HepG2 (cell line): ENCODE results near the gene LSM2. TPM values are rescaled to one million over a fixed set of nuclear protein-coding genes. Genes with fewer than 3 reads are reported as not detected.

Experiments used
- ATF3 ChIP-seq: sonication (generic); formaldehyde crosslinking; IDR thresholded peaks from 2 replicates; pipeline ENCODE4 v1.4.0; 2020; ENCODE audit warnings: missing genetic modification reagents
- ATF7 ChIP-seq, 2 experiments: fragments of 450-650 bp in 1 of 2; sonication (generic) in 1 of 2; formaldehyde crosslinking in 1 of 2; IDR thresholded peaks; 2 replicates each; pipeline versions ENCODE4 v1.4.0 to v1.6.1; 2016 to 2020; ENCODE audit warnings: antibody characterized with exemption in 1 of 2, mild to moderate bottlenecking in 1 of 2, missing genetic modification reagents in 1 of 2
- DPF2 ChIP-seq: sonication (generic); formaldehyde crosslinking; IDR thresholded peaks from 2 replicates; pipeline ENCODE4 v1.4.0; 2020; ENCODE audit warnings: mild to moderate bottlenecking, low read depth, missing genetic modification reagents, borderline replicate concordance
- ELF4 ChIP-seq: sonication (generic); formaldehyde crosslinking; IDR thresholded peaks from 2 replicates; pipeline ENCODE4 v1.5.0; 2020; ENCODE audit warnings: missing genetic modification reagents, mild to moderate bottlenecking, moderate library complexity, borderline replicate concordance
- ELK4 ChIP-seq: sonication (generic); formaldehyde crosslinking; IDR thresholded peaks from 2 replicates; pipeline ENCODE4 v1.9.0; 2021; ENCODE audit warnings: missing genetic modification reagents, borderline replicate concordance
- ESRRA ChIP-seq: sonication (generic); formaldehyde crosslinking; IDR thresholded peaks from 2 replicates; pipeline ENCODE4 v1.5.1; 2020; ENCODE audit warnings: mild to moderate bottlenecking, low read depth, missing genetic modification reagents
- FLYWCH1 ChIP-seq: sonication (generic); formaldehyde crosslinking; IDR thresholded peaks from 2 replicates; pipeline ENCODE4 v1.8.1; 2023; ENCODE audit warnings: mild to moderate bottlenecking, missing genetic modification reagents
- FOSL1 ChIP-seq: sonication (generic); formaldehyde crosslinking; IDR thresholded peaks from 2 replicates; pipeline ENCODE4 v1.9.0; 2021; ENCODE audit warnings: missing genetic modification reagents, borderline replicate concordance
- GTF3A ChIP-seq: sonication (generic); formaldehyde crosslinking; conservative IDR thresholded peaks from 2 replicates; pipeline ENCODE4 v1.4.0; 2020; ENCODE audit warnings: mild to moderate bottlenecking, missing genetic modification reagents
- HDAC2 ChIP-seq: sonication (generic); formaldehyde crosslinking; IDR thresholded peaks from 2 replicates; pipeline ENCODE4 v1.4.0; 2020; ENCODE audit warnings: missing genetic modification reagents
- HNRNPL ChIP-seq: fragments of 200-400 bp; formaldehyde crosslinking; IDR thresholded peaks from 2 replicates; pipeline ENCODE4 v1.6.1; 2017; ENCODE audit warnings: mild to moderate bottlenecking, low read depth, low read length
- IKZF4 ChIP-seq: sonication (generic); formaldehyde crosslinking; IDR thresholded peaks from 2 replicates; pipeline ENCODE4 v1.5.1; 2020; ENCODE audit warnings: borderline replicate concordance, mild to moderate bottlenecking, low read depth, missing genetic modification reagents; ENCODE audit errors: not compliant biosample characterization
- MAFK ChIP-seq, 2 experiments: IDR thresholded peaks in 1 of 2; conservative IDR thresholded peaks in 1 of 2; 2 replicates each; pipeline ENCODE4 v1.6.1; 2011; ENCODE audit warnings: improper control_type of control experiment in 2 of 2, low read length in 2 of 2
- MLLT10 ChIP-seq: sonication (generic); formaldehyde crosslinking; IDR thresholded peaks from 2 replicates; pipeline ENCODE4 v1.4.0; 2020; ENCODE audit warnings: missing genetic modification reagents
- NFE2L1 ChIP-seq: sonication (generic); formaldehyde crosslinking; IDR thresholded peaks from 2 replicates; pipeline ENCODE4 v1.4.0; 2020; ENCODE audit warnings: missing genetic modification reagents, mild to moderate bottlenecking, borderline replicate concordance
- SIN3A ChIP-seq: IDR thresholded peaks from 2 replicates; pipeline ENCODE4 v1.6.1; 2011; ENCODE audit warnings: low read depth, mild to moderate bottlenecking, control low read depth, low read length, borderline replicate concordance
- STAT5B ChIP-seq: sonication (generic); formaldehyde crosslinking; IDR thresholded peaks from 2 replicates; pipeline ENCODE4 v1.4.0; 2020; ENCODE audit warnings: missing genetic modification reagents
- TARDBP ChIP-seq: sonication (generic); formaldehyde crosslinking; IDR thresholded peaks from 2 replicates; pipeline ENCODE4 v1.8.0; 2022; ENCODE audit warnings: mild to moderate bottlenecking, missing genetic modification reagents
- ZNF121 ChIP-seq: sonication (generic); formaldehyde crosslinking; IDR thresholded peaks from 2 replicates; pipeline ENCODE4 v1.5.0; 2020; ENCODE audit warnings: mild to moderate bottlenecking, missing genetic modification reagents
- ZNF138 ChIP-seq: sonication (generic); formaldehyde crosslinking; IDR thresholded peaks from 2 replicates; pipeline ENCODE4 v1.5.0; 2020; ENCODE audit warnings: mild to moderate bottlenecking, low read depth, missing genetic modification reagents
- ZNF274 ChIP-seq: sonication (generic); formaldehyde crosslinking; IDR thresholded peaks from 2 replicates; pipeline ENCODE4 v1.5.1; 2020; ENCODE audit warnings: mild to moderate bottlenecking, missing genetic modification reagents
- ZNF530 ChIP-seq: sonication (generic); formaldehyde crosslinking; IDR thresholded peaks from 2 replicates; pipeline ENCODE4 v1.5.0; 2020; ENCODE audit warnings: low read depth, mild to moderate bottlenecking, missing genetic modification reagents
- ZNF639 ChIP-seq: conservative IDR thresholded peaks from 2 replicates; pipeline ENCODE4 v1.6.1; 2018; ENCODE audit warnings: missing genetic modification reagents
- ZNF891 ChIP-seq: sonication (generic); formaldehyde crosslinking; IDR thresholded peaks from 2 replicates; pipeline ENCODE4 v1.5.0; 2020; ENCODE audit warnings: mild to moderate bottlenecking, missing genetic modification reagents
- ZSCAN9 ChIP-seq: IDR thresholded peaks from 2 replicates; pipeline ENCODE4 v1.6.1; 2016; ENCODE audit warnings: borderline replicate concordance
- polyA plus RNA-seq, 8 experiments: library from polyadenylated mRNA; depleted of rRNA in 3 of 8; stranded (reverse) in 7 of 8; unstranded in 1 of 8; fragments of >200 nt; fragmentation: Illumina TruSeq in 4 of 8; extraction: Trizol in 4 of 8; gene quantifications; 2 replicates each; pipeline versions ENCODE4 v1.2.1 to v1.2.3, GENCODE V29; 2011 to 2016; ENCODE audit warnings: low read depth in 4 of 8, missing spikeins in 1 of 8, mixed read lengths in 1 of 8; ENCODE audit not compliant: insufficient read depth in 1 of 8
- total RNA-seq, 5 experiments: library from RNA; depleted of rRNA; stranded (reverse); fragments of >200 nt; fragmentation: Illumina TruSeq; extraction: Trizol; gene quantifications; 2 replicates each; pipeline ENCODE4 v1.2.3, GENCODE V29; 2016; ENCODE audit warnings: low read depth in 1 of 5
- TF ChIP-seq, protein P1 (sequence below): sonication (generic); formaldehyde crosslinking; IDR thresholded peaks from 2 replicates; pipeline ENCODE4 v1.5.1; 2020; ENCODE audit warnings: missing genetic modification reagents, mild to moderate bottlenecking, borderline replicate concordance

The LSM2 gene
- total and polyA plus RNA-seq, 2 of the 13 experiments (the other 11 are each of a cell fraction or from before 2014, with no cell fraction given): 69.4 to 90.5 TPM

- TF ChIP-seq NFE2L1 (CRISPR knock-in tag) (no peak), ZNF639 (no peak), ZNF274 (CRISPR knock-in tag) (peak; percentile 88), DPF2 (CRISPR knock-in tag) (no peak), ESRRA (CRISPR knock-in tag) (peak; percentile 46; the same call in 1 of the 2 replicates), ZNF138 (CRISPR knock-in tag) (peak; percentile 96; the same call in 1 of the 2 replicates), FLYWCH1 (no peak), SIN3A (no peak), TARDBP (CRISPR knock-in tag) (no peak), FOSL1 (CRISPR knock-in tag) (no peak), IKZF4 (CRISPR knock-in tag) (peak; percentile 85), MLLT10 (no peak), ZNF121 (no peak), ATF7 (IDR thresholded peaks at IDR 0.05) (no peak), ATF7 (CRISPR knock-in tag; IDR thresholded peaks at IDR 0.05) (no peak), ZNF891 (CRISPR knock-in tag) (no peak), HDAC2 (0 out of 2 replicates have a peak, but pooled peaks have one; percentile 46), HNRNPL (no peak), MAFK (conservative IDR thresholded peaks at IDR 0.05 in 1 of 2, IDR thresholded peaks at IDR 0.05 in 1 of 2; ENCODE audit: low read length in 2 of 2) (no peak), ELK4 (CRISPR knock-in tag) (no peak), ZSCAN9 (CRISPR knock-in tag) (no peak), ZNF530 (CRISPR knock-in tag) (no peak), GTF3A (CRISPR knock-in tag) (no peak), ELF4 (CRISPR knock-in tag) (no peak), ATF3 (CRISPR knock-in tag) (no peak), STAT5B (no peak)
- TF ChIP-seq, protein P1, sequence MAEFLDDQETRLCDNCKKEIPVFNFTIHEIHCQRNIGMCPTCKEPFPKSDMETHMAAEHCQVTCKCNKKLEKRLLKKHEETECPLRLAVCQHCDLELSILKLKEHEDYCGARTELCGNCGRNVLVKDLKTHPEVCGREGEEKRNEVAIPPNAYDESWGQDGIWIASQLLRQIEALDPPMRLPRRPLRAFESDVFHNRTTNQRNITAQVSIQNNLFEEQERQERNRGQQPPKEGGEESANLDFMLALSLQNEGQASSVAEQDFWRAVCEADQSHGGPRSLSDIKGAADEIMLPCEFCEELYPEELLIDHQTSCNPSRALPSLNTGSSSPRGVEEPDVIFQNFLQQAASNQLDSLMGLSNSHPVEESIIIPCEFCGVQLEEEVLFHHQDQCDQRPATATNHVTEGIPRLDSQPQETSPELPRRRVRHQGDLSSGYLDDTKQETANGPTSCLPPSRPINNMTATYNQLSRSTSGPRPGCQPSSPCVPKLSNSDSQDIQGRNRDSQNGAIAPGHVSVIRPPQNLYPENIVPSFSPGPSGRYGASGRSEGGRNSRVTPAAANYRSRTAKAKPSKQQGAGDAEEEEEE: no peak
These were observed 40.6 kb downstream of the LSM2 start (continued) for GRCh38 chr6:31765910-31766794.
